ENCODE measurements around the gene PDGFA. TPM values are rescaled to one million over a fixed set of nuclear protein-coding genes. Genes with fewer than 3 reads are reported as not detected.

PDGFA gene
- total RNA-seq, 1 experiment from 2014 or later: 20.1 TPM

GRCh38 chr7:517774-518629 lies 1.6 kb downstream of the PDGFA start:
- BruUV-seq (replicated peaks): no TSS peak
- H3K27me3 Mint-ChIP-seq (ENCODE audit: insufficient read depth, unreplicated experiment): no peaks in the 10 kb centered on the region
- H3K9me3 Mint-ChIP-seq (ENCODE audit: unreplicated experiment): no peaks in the 10 kb centered on the region
- intact Hi-C loops (cut with micrococcal nuclease): loop anchor here (2.0 to 5.0 kb wide), 4 partner anchors 21 to 209 kb away; partner anchors contain the start of genes DNAAF5 and PRKAR1B
- peak overlapping the region; percentile 85 for H3K4me3 Mint-ChIP-seq (ENCODE audit: unreplicated experiment)
- peaks cover 4% of the 10 kb centered on the region for H3K4me1 Mint-ChIP-seq (ENCODE audit: insufficient read depth, unreplicated experiment)
- POLR2A ChIA-PET: interaction anchor here (0.6 to 2.8 kb wide), 15 partner anchors 17 to 619 kb away, joined by 3 to 39 read pairs (median 4); partner anchors contain the start of gene PRKAR1B
- no peak for TF ChIP-seq CTCF (IDR thresholded peaks at IDR 0.05; ENCODE audit: unreplicated experiment)
- DNase-seq (ENCODE audit: unreplicated experiment): peak; percentile 55
- peak overlapping the region; percentile 90 for H3K27ac Mint-ChIP-seq (ENCODE audit: low read depth, unreplicated experiment)
- H3K36me3 Mint-ChIP-seq (ENCODE audit: insufficient read depth, unreplicated experiment): no peaks in the 10 kb centered on the region
- CTCF ChIA-PET: interaction anchor here (0.8 kb wide), 1 partner anchor 214 kb away, joined by 3 read pairs; no protein-coding TSS in a partner anchor

- no peak for TF ChIP-seq CTCF (IDR thresholded peaks at IDR 0.05; ENCODE audit: unreplicated experiment)
- H3K27me3 Mint-ChIP-seq (ENCODE audit: insufficient read depth, unreplicated experiment): no peaks in the 10 kb centered on the region
- H3K9me3 Mint-ChIP-seq (ENCODE audit: unreplicated experiment): no peaks in the 10 kb centered on the region
- peak overlapping the region; percentile 85 for H3K4me3 Mint-ChIP-seq (ENCODE audit: unreplicated experiment)
- peaks cover 4% of the 10 kb centered on the region for H3K4me1 Mint-ChIP-seq (ENCODE audit: insufficient read depth, unreplicated experiment)
- no TSS peak for BruUV-seq (replicated peaks)
- no peak overlapping the region for H3K27ac Mint-ChIP-seq (ENCODE audit: low read depth, unreplicated experiment)
- intact Hi-C loops (cut with micrococcal nuclease): loop anchor here (5.0 kb wide), 1 partner anchor 210 kb away; the partner anchor contains the start of genes DNAAF5 and PRKAR1B
- peak; percentile 82 for DNase-seq (ENCODE audit: unreplicated experiment)
- H3K36me3 Mint-ChIP-seq (ENCODE audit: insufficient read depth, unreplicated experiment): peaks cover 6% of the 10 kb centered on the region
- CTCF ChIA-PET: interaction anchor here (0.7 to 1.2 kb wide), 2 partner anchors 19 to 495 kb away, joined by 3 to 5 read pairs; no protein-coding TSS in a partner anchor
- POLR2A ChIA-PET: interaction anchor here (0.6 to 1.1 kb wide), 3 partner anchors 18 to 114 kb away, joined by 3 to 8 read pairs (median 5); no protein-coding TSS in a partner anchor
These were observed 2.8 kb downstream of the PDGFA start for GRCh38 chr7:516606-517456.

- Mint-ChIP-seq H3K9me3 (ENCODE audit: unreplicated experiment) (no peaks in the 10 kb centered on the region), H3K27ac (ENCODE audit: low read depth, unreplicated experiment) (no peak overlapping the region), H3K36me3 (ENCODE audit: insufficient read depth, unreplicated experiment) (peaks cover 12% of the 10 kb centered on the region), H3K4me3 (ENCODE audit: unreplicated experiment) (peak overlapping the region; percentile 85), H3K27me3 (ENCODE audit: insufficient read depth, unreplicated experiment) (no peaks in the 10 kb centered on the region), H3K4me1 (ENCODE audit: insufficient read depth, unreplicated experiment) (peaks cover 4% of the 10 kb centered on the region)
- BruUV-seq (replicated peaks): no TSS peak
- POLR2A ChIA-PET: no interaction called here
- DNase-seq (ENCODE audit: unreplicated experiment): no peak
- TF ChIP-seq CTCF (IDR thresholded peaks at IDR 0.05; ENCODE audit: unreplicated experiment): no peak
- intact Hi-C loops (cut with micrococcal nuclease): loop anchor here (5.0 kb wide), 1 partner anchor 211 kb away; the partner anchor contains the start of genes DNAAF5 and PRKAR1B
- CTCF ChIA-PET: interaction anchor here (1.2 kb wide), 1 partner anchor 20 kb away, joined by 3 read pairs; no protein-coding TSS in a partner anchor
These were observed 3.4 kb downstream of the PDGFA start for GRCh38 chr7:516216-516605.
